H1 (cell line): ENCODE data around the gene SLC8B1. TPM values are rescaled to one million over a fixed set of nuclear protein-coding genes. Genes with fewer than 3 reads are reported as not detected.
A peak's percentile ranks its signal among the peaks of the same experiment; 100 is the strongest.

Experiments used
- CTCF ChIA-PET: fragments of 300-600 bp; sonication (Branson Sonifier 250); formaldehyde crosslinking; loops from one replicate; lab custom pipeline; 2021; ENCODE audit not compliant: partially characterized antibody; lab: Charles Lee
- POLR2A ChIA-PET: fragments of 300-600 bp; sonication (Branson Sonifier 250); formaldehyde crosslinking; loops from one replicate; lab custom pipeline; 2021; ENCODE audit warnings: inconsistent platforms; ENCODE audit not compliant: partially characterized antibody; lab: Charles Lee
- DNase-seq, 2 experiments: peaks; one replicate each; pipeline versions ENCODE4 v3.0.0 to v3.0.0-alpha.2; 2010 to 2022; ENCODE audit warnings: low spot score in 2 of 2, low read depth in 1 of 2, mixed read lengths in 1 of 2
- FAIRE-seq: peaks from 2 replicates; lab custom pipeline; 2011; peaks lifted over from hg19 to GRCh38; lab: Jason Lieb, UNC
- H2AFZ ChIP-seq: 2 replicates; pipeline ENCODE4 v1.8.1; 2012; ENCODE audit warnings: low read length, inconsistent platforms
- H2AK5ac ChIP-seq: 2 replicates; pipeline ENCODE4 v1.6.1; 2013; ENCODE audit warnings: low read depth, low read length
- H2BK120ac ChIP-seq: replicated peaks from 2 replicates; pipeline ENCODE3; 2013; ENCODE audit warnings: low read depth, low read length, inconsistent platforms
- H2BK12ac ChIP-seq: 2 replicates; pipeline ENCODE4 v1.6.1; 2013; ENCODE audit warnings: low read depth, low read length
- H2BK15ac ChIP-seq: 2 replicates; pipeline ENCODE4 v1.6.1; 2013; ENCODE audit warnings: low read length
- H2BK20ac ChIP-seq: 2 replicates; pipeline ENCODE4 v1.6.1; 2013; ENCODE audit warnings: low read length
- H2BK5ac ChIP-seq: 2 replicates; pipeline ENCODE4 v1.6.1; 2013; ENCODE audit warnings: low read depth, low read length
- H3K14ac ChIP-seq: 2 replicates; pipeline ENCODE4 v1.6.1; 2013; ENCODE audit warnings: inconsistent platforms; ENCODE audit not compliant: insufficient read length
- H3K18ac ChIP-seq: 2 replicates; pipeline ENCODE4 v1.6.1; 2013; ENCODE audit warnings: low read length; ENCODE audit errors: extremely low read depth
- H3K23ac ChIP-seq: 2 replicates; pipeline ENCODE4 v1.6.1; 2013; ENCODE audit warnings: inconsistent platforms; ENCODE audit not compliant: insufficient read length
- H3K23me2 ChIP-seq: 2 replicates; pipeline ENCODE4 v1.6.1; 2013; ENCODE audit warnings: low read depth, low read length
- H3K27ac ChIP-seq: 2 replicates; pipeline ENCODE4 v1.6.1; 2011; ENCODE audit warnings: low read depth, low read length, inconsistent platforms
- H3K27me3 ChIP-seq, 4 experiments: replicated peaks in 1 of 4; 1 replicate in 1 of 4; 2 replicates in 3 of 4; pipeline versions ENCODE4 v1.6.1 to v1.8.1; 2011 to 2013; ENCODE audit warnings: low read length in 3 of 4, mild to moderate bottlenecking in 3 of 4, inconsistent platforms in 2 of 4, mixed read lengths in 2 of 4, moderate library complexity in 1 of 4; ENCODE audit not compliant: control insufficient read depth in 3 of 4, insufficient read depth in 3 of 4; ENCODE audit errors: extremely low read depth in 1 of 4
- H3K36me3 ChIP-seq, 4 experiments: 2 replicates each; pipeline versions ENCODE4 v1.6.1 to v1.8.1; 2011 to 2013; ENCODE audit warnings: mild to moderate bottlenecking in 4 of 4, low read length in 3 of 4, moderate library complexity in 2 of 4, control low read depth in 1 of 4, inconsistent platforms in 1 of 4; ENCODE audit not compliant: insufficient read depth in 4 of 4, control insufficient read depth in 2 of 4
- H3K4ac ChIP-seq: replicated peaks from 2 replicates; pipeline ENCODE3; 2013; ENCODE audit warnings: low read length, low read depth, mixed read lengths, inconsistent platforms; ENCODE audit not compliant: insufficient read length
- H3K4me1 ChIP-seq, 4 experiments: replicated peaks in 1 of 4; 1 replicate in 1 of 4; 2 replicates in 3 of 4; pipeline versions ENCODE4 v1.6.1 to v1.8.1; 2011 to 2013; ENCODE audit warnings: low read length in 3 of 4, inconsistent platforms in 2 of 4, mixed read lengths in 1 of 4; ENCODE audit not compliant: insufficient read depth in 4 of 4, control insufficient read depth in 3 of 4
- H3K4me2 ChIP-seq, 2 experiments: 2 replicates each; pipeline versions ENCODE4 v1.6.1 to v1.8.1; 2011 to 2013; ENCODE audit warnings: low read depth in 2 of 2, low read length in 2 of 2, control low read depth in 1 of 2, inconsistent platforms in 1 of 2, mild to moderate bottlenecking in 1 of 2; ENCODE audit not compliant: insufficient read depth in 1 of 2
- H3K4me3 ChIP-seq, 4 experiments: fragments of 200-600, 300-600 bp in 1 of 4; sonication (generic), shearing (Covaris generic), sonication (Bioruptor Twin) in 1 of 4; 2 replicates each; pipeline versions ENCODE4 v1.5.1 to v1.8.1; 2011 to 2016; ENCODE audit warnings: low read length in 4 of 4, low read depth in 3 of 4, control low read depth in 2 of 4, inconsistent platforms in 2 of 4, mild to moderate bottlenecking in 2 of 4, mixed read lengths in 1 of 4, moderate library complexity in 1 of 4; ENCODE audit not compliant: insufficient read depth in 2 of 4; ENCODE audit errors: extremely low read depth in 1 of 4
- H3K56ac ChIP-seq: replicated peaks from 2 replicates; pipeline ENCODE3; 2013; ENCODE audit warnings: low read depth, mild to moderate bottlenecking, mixed read lengths, low read length, inconsistent platforms; ENCODE audit not compliant: insufficient read length
- H3K79me1 ChIP-seq: 2 replicates; pipeline ENCODE4 v1.6.1; 2013; ENCODE audit warnings: low read depth, low read length, control low read depth
- H3K79me2 ChIP-seq, 2 experiments: 2 replicates each; pipeline versions ENCODE4 v1.6.1 to v1.8.1; 2012 to 2013; ENCODE audit warnings: low read length in 2 of 2, mild to moderate bottlenecking in 2 of 2, inconsistent platforms in 1 of 2; ENCODE audit not compliant: insufficient read depth in 2 of 2, control insufficient read depth in 1 of 2
- H3K9ac ChIP-seq, 4 experiments: replicated peaks in 1 of 4; 1 replicate in 1 of 4; 2 replicates in 3 of 4; pipeline versions ENCODE4 v1.6.1 to v1.8.1; 2011 to 2013; ENCODE audit warnings: low read depth in 3 of 4, low read length in 3 of 4, control low read depth in 2 of 4, mild to moderate bottlenecking in 2 of 4, moderate library complexity in 2 of 4, inconsistent platforms in 1 of 4; ENCODE audit errors: extremely low read depth in 1 of 4
- H3K9me3 ChIP-seq, 2 experiments: 2 replicates each; pipeline versions ENCODE4 v1.6.1 to v1.8.1; 2012 to 2013; ENCODE audit warnings: mild to moderate bottlenecking in 2 of 2, moderate library complexity in 2 of 2, control low read depth in 1 of 2, inconsistent platforms in 1 of 2, low read depth in 1 of 2, low read length in 1 of 2, mixed read lengths in 1 of 2; ENCODE audit not compliant: insufficient read depth in 2 of 2
- H4K20me1 ChIP-seq, 2 experiments: replicated peaks in 1 of 2; 2 replicates each; pipeline versions ENCODE3 to v1.8.1; 2011 to 2013; ENCODE audit warnings: inconsistent platforms in 2 of 2, low read length in 2 of 2, mild to moderate bottlenecking in 1 of 2; ENCODE audit not compliant: insufficient read depth in 2 of 2, control insufficient read depth in 1 of 2
- H4K5ac ChIP-seq: 2 replicates; pipeline ENCODE4 v1.6.1; 2013; ENCODE audit warnings: low read length, low read depth, mixed read lengths, inconsistent platforms; ENCODE audit not compliant: insufficient read length
- H4K8ac ChIP-seq: 2 replicates; pipeline ENCODE4 v1.8.0; 2013; ENCODE audit warnings: mild to moderate bottlenecking, moderate library complexity, low read length, inconsistent platforms; ENCODE audit not compliant: insufficient read depth; ENCODE audit errors: extremely low read depth
- H4K91ac ChIP-seq: replicated peaks from 2 replicates; pipeline ENCODE3; 2013; ENCODE audit warnings: low read length, mixed read lengths, inconsistent platforms; ENCODE audit not compliant: insufficient read length
- BACH1 ChIP-seq: IDR thresholded peaks from 2 replicates; pipeline ENCODE4 v1.6.1; 2012; ENCODE audit warnings: low read length, improper control_type of control experiment
- BCL11A ChIP-seq, 2 experiments: IDR thresholded peaks; one replicate each; pipeline ENCODE4 v1.6.1; 2011; ENCODE audit warnings: low read depth in 2 of 2, low read length in 2 of 2, mild to moderate bottlenecking in 2 of 2
- CBX8 ChIP-seq: fragments of 300-800, 300-1000 bp; sonication (generic); IDR thresholded peaks from 2 replicates; pipeline ENCODE4 v1.7.1; 2016; ENCODE audit warnings: low read depth, low read length, borderline replicate concordance
- EP300 ChIP-seq, 2 experiments: IDR thresholded peaks; 1 replicate in 1 of 2; 2 replicates in 1 of 2; pipeline ENCODE4 v1.6.1; 2011 to 2012; ENCODE audit warnings: low read depth in 2 of 2, low read length in 2 of 2, mild to moderate bottlenecking in 2 of 2, borderline replicate concordance in 1 of 2, inconsistent platforms in 1 of 2, moderate library complexity in 1 of 2
- EZH2 ChIP-seq: fragments of 200-600 bp; sonication (generic); IDR thresholded peaks from 2 replicates; pipeline ENCODE4 v1.7.1; 2012; ENCODE audit warnings: low read depth, mild to moderate bottlenecking, moderate library complexity, low read length, inconsistent platforms; ENCODE audit not compliant: severe bottlenecking
- FOSL1 ChIP-seq: IDR thresholded peaks from 2 replicates; pipeline ENCODE4 v1.6.1; 2011; ENCODE audit warnings: mild to moderate bottlenecking, low read depth, low read length, moderate library complexity; ENCODE audit not compliant: insufficient read depth
- PHF8 ChIP-seq: fragments of 200-600 bp; sonication (generic); conservative IDR thresholded peaks from 2 replicates; pipeline ENCODE4 v1.7.1; 2012; ENCODE audit warnings: low read depth, mild to moderate bottlenecking, inconsistent platforms, low read length, moderate library complexity
- POLR2AphosphoS5 ChIP-seq: IDR thresholded peaks from 2 replicates; pipeline ENCODE4 v1.6.1; 2011; ENCODE audit warnings: low read depth, low read length
- RXRA ChIP-seq: IDR thresholded peaks from 2 replicates; pipeline ENCODE4 v1.6.1; 2011; ENCODE audit warnings: low read depth, mild to moderate bottlenecking, low read length, moderate library complexity; ENCODE audit not compliant: insufficient read depth
- SIX5 ChIP-seq: IDR thresholded peaks from 2 replicates; pipeline ENCODE4 v1.6.1; 2011; ENCODE audit warnings: mild to moderate bottlenecking, low read depth, low read length
- TBP ChIP-seq: IDR thresholded peaks from 2 replicates; pipeline ENCODE4 v1.6.1; 2011; ENCODE audit warnings: low read depth, low read length, improper control_type of control experiment
- USF2 ChIP-seq: IDR thresholded peaks from 2 replicates; pipeline ENCODE4 v1.6.1; 2011; ENCODE audit warnings: low read length, improper control_type of control experiment
- WGBS, 2 experiments: shearing (Covaris generic) in 1 of 2; methylation state at CpG; one replicate each; pipeline versions ENCODE4 v1.1.6 to v1.1.7; 2013 to 2015; ENCODE audit warnings: low lambda C conversion rate in 2 of 2, mixed read lengths in 2 of 2, inconsistent platforms in 1 of 2, low coverage in 1 of 2, missing lambda C conversion rate in 1 of 2; ENCODE audit not compliant: insufficient replicate concordance in 2 of 2, insufficient coverage in 1 of 2, insufficient read length in 1 of 2; ENCODE audit errors: extremely low coverage in 1 of 2, missing lambda C conversion rate in 1 of 2; 5-methylcytosine and 5-hydroxymethylcytosine counted together
- polyA plus RNA-seq, 7 experiments: library from polyadenylated mRNA; depleted of rRNA in 3 of 7; stranded (reverse) in 5 of 7; unstranded in 2 of 7; fragments of >200 nt in 5 of 7; fragments of 200-250 nt in 2 of 7; gene quantifications; 1 replicate in 5 of 7; 2 replicates in 1 of 7; 4 replicates in 1 of 7; pipeline versions ENCODE4 v1.2.1 to v1.2.3, GENCODE V29; 2011 to 2013; ENCODE audit warnings: missing spikeins in 2 of 7, mixed read lengths in 2 of 7
- total RNA-seq: library from RNA; stranded (reverse); fragmentation: NEBNext Ultra II Directional; extraction: Animal tissue kit (Norgen Biotek cat#: 25700); gene quantifications from 2 replicates; pipeline ENCODE4 v1.2.1, GENCODE V29; 2021

The SLC8B1 gene
- total and polyA plus RNA-seq, 2 of the 8 experiments (the other 6 are each of a cell fraction or from before 2014, with no cell fraction given) = 11.2 to 19.1 TPM

DNA sequence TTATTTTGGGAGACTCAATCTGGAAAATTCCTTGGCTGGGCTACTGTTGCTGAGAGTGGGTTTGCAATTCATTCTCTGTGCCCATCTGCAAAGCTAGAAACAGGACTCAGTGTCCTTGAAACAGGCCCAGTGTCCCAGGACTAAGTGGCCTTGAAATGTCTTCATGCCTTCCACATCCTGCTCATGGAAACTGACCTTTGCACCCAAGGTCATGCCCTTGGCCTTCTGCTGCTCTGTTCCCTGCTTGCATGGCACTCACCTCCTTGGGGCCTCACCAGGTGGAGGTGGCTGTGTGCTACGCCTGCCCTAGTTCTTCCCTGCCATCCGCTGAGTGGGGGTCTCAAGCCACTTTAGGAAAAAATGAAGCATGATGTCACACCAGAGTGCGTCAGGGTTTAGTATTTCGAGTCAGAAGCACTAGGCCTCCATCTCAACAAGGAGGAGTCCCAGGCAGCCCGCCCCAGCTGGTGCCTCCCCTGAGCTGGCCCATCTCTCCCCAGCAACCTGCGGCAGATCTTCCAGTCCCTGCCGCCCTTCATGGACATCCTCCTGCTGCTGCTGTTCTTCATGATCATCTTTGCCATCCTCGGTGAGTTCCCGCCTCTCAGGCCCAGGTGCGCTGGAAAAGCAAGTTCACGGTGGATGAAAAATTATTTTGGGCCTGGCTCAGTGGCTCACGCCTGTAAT lies 65.5 kb downstream of the SLC8B1 start:
- CTCF ChIA-PET = interaction anchor here (1.8 kb wide), 1 partner anchor 16 kb away, joined by 6 read pairs; no protein-coding TSS in a partner anchor
- Histone ChIP-seq H3K23ac (no peak overlapping the region), H3K27ac (no peak overlapping the region), H2BK12ac (no peak overlapping the region), H3K4me3 (no peak overlapping the region), H4K20me1 (peaks cover 0 to 6% of the 10 kb centered on the region in 2 experiments), H3K9ac (no peak overlapping the region), H2AFZ (no peak overlapping the region), H3K4me2 (no peak overlapping the region), H3K79me1 (no peaks in the 10 kb centered on the region), H3K14ac (no peak overlapping the region), H2BK20ac (no peak overlapping the region), H2BK120ac (no peak overlapping the region), H4K5ac (no peak overlapping the region), H3K4me1 (no peaks in the 10 kb centered on the region; a peak in 1 of 7 replicates), H3K79me2 (no peaks in the 10 kb centered on the region), H3K56ac (no peak overlapping the region), H2BK15ac (0 out of 2 replicates have a peak overlapping the region, but pooled peaks have one; percentile 19), H3K23me2 (no peaks in the 10 kb centered on the region), H3K27me3 (no peaks in the 10 kb centered on the region), H4K91ac (no peak overlapping the region), H2BK5ac (no peak overlapping the region), H3K9me3 (no peaks in the 10 kb centered on the region), H3K18ac (no peak overlapping the region), H3K36me3 (no peaks in the 10 kb centered on the region; a peak in 1 of 8 replicates), H3K4ac (no peak overlapping the region), H2AK5ac (no peak overlapping the region), H4K8ac (no peak overlapping the region)
- WGBS, 2 experiments = 94% methylated on average over 12 of the region's 12 CpGs; no CpG with 5 or more reads in 1 of the 2 experiments
- POLR2A ChIA-PET = interaction anchor here (1.0 kb wide), 1 partner anchor 29 kb away, joined by 5 read pairs; no protein-coding TSS in a partner anchor
- no peak for DNase-seq
- no peak for FAIRE-seq
- TF ChIP-seq CBX8 (no peak), TBP (no peak), SIX5 (no peak), EZH2 (no peak), FOSL1 (no peak), USF2 (no peak), BACH1 (no peak), EP300 (IDR thresholded peaks at IDR 0.05; ENCODE audit: borderline replicate concordance in 1 of 2, low read depth in 2 of 2, low read length in 2 of 2) (no peak), BCL11A (IDR thresholded peaks at IDR 0.05; ENCODE audit: low read depth in 2 of 2, low read length in 2 of 2) (no peak), PHF8 (no peak), POLR2AphosphoS5 (no peak), RXRA (no peak)
